ENCODE measurements around the gene ZNF575.

ZNF575 gene

DNA sequence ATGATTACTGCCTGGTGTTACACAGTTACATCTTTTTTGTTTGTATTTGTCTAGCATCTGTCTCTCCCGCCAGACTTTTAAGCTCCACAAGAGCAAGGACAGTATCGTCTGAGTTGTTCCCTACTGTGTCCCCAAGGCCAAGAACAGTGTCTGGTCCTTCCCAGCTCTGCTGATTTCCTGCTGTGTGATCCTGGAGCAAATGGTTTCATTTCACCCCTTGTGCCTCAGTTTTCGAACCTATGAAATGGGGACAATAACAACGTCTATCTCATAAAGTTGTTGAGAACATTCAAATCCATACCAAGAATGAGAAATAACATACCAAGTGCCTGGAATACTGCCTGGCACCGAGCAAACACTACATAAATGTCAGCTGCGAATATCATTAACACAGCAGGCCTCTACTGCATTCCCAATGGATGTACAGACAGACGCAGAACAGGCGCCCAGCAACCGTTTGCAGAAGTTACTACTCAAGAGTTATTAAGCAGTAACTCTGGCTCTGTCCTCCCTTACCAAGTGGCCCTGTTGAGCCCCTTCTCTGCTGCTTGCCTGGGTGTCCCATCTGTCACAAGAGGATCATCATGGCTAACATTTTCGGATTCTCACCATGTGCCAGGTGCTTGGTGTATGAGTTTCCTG, 30.9 kb downstream of the ZNF575 start:
- TF ChIP-seq GATA3 (IDR thresholded peaks at IDR 0.05; ENCODE audit: low read depth, low read length) (no peak), GATA2 (IDR thresholded peaks at IDR 0.05; ENCODE audit: low read depth, low read length) (no peak)

DNA sequence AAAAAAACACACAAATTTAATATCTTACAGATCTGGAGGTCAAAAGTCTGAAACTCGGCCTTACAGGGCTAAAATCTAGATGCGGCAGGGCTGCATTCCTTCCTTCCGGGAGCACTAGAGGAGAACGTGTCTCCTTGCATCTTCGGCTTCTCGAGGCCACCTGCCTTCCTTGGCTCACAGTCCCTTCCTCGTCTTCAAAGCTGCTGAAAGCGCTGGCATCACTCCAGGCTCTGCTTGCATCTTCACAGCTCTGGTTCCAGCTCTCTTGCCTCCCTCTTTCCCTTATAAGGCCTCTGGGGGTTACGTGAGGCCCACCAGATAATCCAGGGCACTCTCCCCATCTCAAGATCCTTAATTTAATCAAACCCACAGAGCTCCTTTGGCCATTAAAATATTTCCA, 31.8 kb downstream of the ZNF575 start:
- TF ChIP-seq GATA2 (IDR thresholded peaks at IDR 0.05; ENCODE audit: low read depth, low read length) (no peak), GATA3 (IDR thresholded peaks at IDR 0.05; ENCODE audit: low read depth, low read length) (no peak)

DNA sequence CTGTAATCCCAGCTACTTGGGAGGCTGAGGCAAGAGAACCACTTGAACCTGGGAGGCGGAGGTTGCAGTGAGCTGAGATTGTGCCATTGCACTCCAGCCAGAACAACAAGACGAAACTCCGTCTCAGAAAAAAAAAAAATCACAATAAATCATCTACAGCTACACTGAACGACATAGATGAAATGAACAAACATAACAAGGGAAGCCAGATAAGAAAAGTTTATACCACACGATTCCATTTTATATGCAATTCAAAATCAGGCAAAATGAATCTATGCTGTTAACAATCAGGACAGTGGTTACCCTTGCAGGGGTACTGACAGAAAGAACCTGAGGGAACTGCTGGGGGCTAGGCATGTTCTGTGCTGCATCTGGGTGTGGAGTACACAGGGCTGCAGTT, 36.7 kb downstream of the ZNF575 start:
- TF ChIP-seq GATA2 (IDR thresholded peaks at IDR 0.05; ENCODE audit: low read depth, low read length) (no peak), GATA3 (IDR thresholded peaks at IDR 0.05; ENCODE audit: low read depth, low read length) (no peak)

DNA sequence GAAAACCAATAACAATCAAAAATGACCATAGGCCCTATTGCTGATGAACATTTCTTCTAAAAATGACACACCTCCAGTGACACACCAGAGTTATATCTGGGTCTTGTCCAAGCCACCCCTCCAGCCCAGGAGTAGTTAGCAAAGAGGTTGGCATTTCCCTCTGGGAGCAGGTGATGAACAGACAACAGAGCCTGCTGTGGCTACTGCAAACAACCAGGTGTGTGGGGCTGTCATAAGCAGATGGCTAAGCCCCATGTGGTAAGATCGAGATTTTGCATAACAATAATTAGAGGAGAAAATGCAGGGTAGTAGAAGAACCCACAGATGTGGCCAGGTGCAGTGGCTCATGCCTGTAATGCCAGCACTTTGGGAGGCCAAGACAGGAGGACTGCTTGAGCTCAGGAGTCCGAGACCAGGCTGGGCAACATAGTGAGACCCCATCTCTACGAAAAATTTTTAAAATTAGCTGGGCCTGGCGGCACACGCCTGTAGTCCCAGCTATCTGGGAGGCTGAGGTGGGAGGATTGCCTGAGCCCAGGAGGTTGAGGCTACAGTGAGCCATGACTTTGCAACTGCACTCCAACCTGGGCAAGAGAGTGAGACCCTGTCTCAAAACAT, 37.3 kb downstream of the ZNF575 start:
- no peak for TF ChIP-seq GATA2 (IDR thresholded peaks at IDR 0.05; ENCODE audit: low read depth, low read length)
- no peak for TF ChIP-seq GATA3 (IDR thresholded peaks at IDR 0.05; ENCODE audit: low read depth, low read length)

DNA sequence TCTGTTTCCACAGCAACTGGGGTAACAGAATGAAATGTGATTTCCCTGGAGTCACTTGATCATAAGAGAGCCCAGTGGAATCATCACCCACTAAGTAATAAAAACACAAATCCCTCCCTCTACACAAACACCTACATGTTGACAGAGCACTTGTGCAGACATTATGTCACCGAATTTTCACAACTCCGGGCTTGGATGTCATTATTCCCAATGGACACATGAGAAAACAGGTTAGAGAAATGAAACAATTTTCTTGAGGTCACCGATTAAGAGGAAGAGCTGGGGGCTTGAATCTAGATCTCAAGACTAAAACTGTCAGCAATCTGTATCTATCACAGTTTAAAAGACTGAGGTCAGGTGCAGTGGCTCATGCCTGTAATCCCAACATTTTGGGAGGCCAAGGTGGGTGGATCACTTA, 39.2 kb downstream of the ZNF575 start:
- TF ChIP-seq GATA3 (IDR thresholded peaks at IDR 0.05; ENCODE audit: low read depth, low read length), result no peak
- TF ChIP-seq GATA2 (IDR thresholded peaks at IDR 0.05; ENCODE audit: low read depth, low read length), result no peak

DNA sequence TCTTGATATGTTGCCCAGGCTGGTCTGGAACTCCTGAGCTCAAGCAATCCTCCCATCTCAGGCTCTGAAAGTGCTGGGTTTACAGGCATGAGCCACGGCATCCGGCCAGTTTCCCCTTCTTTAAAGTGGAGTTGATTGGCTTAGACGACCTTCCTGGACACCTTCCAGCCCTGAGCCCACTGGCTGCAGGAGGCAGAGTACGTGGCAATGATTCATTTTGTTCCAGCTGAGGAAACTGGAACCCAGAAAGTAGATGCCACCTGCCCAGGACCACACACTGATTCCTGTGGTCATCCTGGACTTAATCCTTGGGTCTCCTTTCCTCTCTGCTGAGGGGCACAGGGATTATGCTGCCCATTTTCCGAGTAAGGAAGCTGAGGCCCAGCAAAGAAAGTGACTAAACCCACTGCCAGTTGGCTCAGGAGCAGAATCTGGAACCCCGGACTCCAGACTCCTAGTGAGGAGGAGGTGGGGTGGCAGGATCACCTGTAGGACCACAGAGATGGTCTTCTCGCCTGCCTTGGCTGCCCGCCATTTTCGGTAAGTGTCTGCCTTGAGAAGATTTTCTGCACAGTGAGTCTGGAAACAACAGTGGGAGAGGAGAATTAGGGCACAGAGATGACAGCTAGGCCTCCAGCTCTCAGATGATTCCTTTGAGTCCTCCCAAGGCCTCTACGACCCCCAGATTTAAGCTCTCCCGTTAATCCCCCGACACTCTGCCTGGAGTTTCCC, 41.6 kb downstream of the ZNF575 start:
- no peak for TF ChIP-seq GATA3 (IDR thresholded peaks at IDR 0.05; ENCODE audit: low read depth, low read length)
- no peak for TF ChIP-seq GATA2 (IDR thresholded peaks at IDR 0.05; ENCODE audit: low read depth, low read length)

DNA sequence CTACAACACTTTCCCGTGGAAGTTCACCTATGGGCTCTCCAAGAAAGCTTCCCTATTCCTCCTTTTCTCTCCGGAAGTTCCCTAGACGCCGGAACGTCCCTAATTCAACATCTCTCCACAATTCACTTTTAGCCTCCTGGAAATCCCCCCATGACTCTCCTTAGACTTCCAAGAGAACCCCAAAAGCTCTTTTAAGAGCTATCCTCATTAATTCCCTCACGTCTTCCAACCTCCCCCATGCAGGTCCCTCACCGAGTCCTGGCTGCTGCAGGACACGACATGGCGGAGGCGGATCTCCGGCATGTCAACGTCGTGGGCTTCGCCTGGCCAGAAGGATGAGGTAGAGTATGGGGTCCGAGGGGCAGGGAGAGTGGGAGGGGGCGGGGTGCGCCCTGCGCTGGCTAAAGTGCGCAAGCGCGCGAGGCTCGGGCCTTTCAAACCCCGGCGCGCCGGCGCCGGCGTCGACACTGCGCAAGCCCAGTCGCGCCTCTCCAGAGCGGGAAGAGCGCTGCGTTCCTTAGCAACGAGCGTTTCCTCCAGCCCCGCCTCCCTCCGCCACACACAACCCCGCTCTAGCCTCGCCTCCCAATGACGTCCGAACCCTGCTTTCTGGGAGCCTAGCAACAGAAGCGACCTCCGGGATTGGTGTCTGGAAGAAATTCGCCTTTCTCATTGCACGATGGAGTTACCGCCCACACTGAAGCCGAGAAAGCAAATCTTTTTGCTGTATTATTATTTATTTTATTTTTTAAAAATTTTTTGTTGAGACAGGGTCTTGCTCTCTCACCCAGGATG, 42.4 kb downstream of the ZNF575 start, which contains the start of the genes PINLYP and XRCC1:
TSS of gene PINLYP (plus strand) at position 646 of the 795 bp plus-strand sequence. CDS start 1,391 bp downstream, outside the sequence.
TSS of gene XRCC1 (minus strand) at position 372 of the 795 bp plus-strand sequence. CDS start at position 303, 69 bp downstream.
- no peak for TF ChIP-seq GATA3 (IDR thresholded peaks at IDR 0.05; ENCODE audit: low read depth, low read length)
- TF ChIP-seq GATA2 (IDR thresholded peaks at IDR 0.05; ENCODE audit: low read depth, low read length), result no peak

DNA sequence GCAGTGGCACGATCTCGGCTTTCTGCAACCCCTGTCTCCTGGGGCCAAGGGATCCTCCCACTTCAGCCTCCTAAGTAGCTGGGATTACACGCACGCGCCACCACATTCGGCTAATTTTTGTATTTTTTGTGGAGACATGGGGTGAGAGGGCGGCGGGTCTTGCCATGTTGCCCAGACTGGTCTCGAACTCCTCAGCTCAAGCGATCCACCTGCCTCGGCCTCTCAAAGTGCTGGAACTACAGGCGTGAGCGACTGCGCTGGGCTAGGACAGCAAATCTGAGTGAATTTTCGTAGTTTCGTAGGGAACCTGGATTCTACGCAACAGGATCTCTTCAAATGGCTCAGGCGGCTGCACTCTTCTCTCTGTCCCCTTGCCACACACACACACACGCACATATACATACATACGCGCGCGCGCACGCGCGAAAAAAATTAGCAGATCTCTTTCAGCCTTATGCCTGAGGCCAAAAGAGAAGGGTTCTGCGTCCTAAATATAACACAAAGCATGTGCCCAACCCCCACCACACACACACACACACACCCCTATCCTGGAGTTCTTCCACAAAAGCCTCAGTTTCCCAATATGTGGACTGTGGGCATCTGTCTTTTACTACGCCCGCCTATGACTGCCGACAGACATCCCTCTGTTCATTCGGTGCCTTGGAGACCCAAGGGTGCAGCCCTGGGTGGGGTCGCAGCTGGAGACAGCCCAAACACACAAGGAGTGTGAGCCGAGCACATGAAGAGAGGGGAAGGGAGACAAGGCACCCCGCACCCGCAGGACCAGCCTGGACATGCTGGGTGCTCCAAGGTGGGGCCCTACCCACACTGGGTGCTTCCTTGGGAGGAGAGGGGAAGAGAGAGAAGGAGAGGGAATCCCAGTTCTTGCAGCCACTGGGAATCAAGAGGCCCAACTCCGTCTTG, 43.2 kb downstream of the ZNF575 start:
- TF ChIP-seq GATA2 (IDR thresholded peaks at IDR 0.05; ENCODE audit: low read depth, low read length) (no peak), GATA3 (IDR thresholded peaks at IDR 0.05; ENCODE audit: low read depth, low read length) (no peak)

DNA sequence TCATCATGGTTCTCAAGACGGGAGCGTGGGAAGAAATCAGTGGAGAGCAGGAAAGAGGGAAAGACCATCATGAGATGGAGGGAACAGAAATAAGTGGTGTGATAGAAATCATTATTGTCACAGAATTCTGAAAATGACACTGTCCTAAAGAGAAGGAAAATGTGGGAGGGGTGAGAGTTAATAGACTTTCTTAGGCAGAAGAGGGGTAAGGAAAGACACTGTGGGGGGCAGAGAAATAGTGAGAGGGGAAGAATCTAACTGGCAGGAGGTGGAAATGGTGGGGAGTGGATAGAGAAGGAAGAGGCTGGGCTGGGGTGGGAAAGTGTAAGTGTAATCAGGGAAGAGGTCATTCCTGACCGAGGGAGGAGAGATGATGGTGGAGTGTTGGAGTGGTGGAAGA, 45.8 kb downstream of the ZNF575 start:
- no peak for TF ChIP-seq GATA2 (IDR thresholded peaks at IDR 0.05; ENCODE audit: low read depth, low read length)
- TF ChIP-seq GATA3 (IDR thresholded peaks at IDR 0.05; ENCODE audit: low read depth, low read length), result no peak

DNA sequence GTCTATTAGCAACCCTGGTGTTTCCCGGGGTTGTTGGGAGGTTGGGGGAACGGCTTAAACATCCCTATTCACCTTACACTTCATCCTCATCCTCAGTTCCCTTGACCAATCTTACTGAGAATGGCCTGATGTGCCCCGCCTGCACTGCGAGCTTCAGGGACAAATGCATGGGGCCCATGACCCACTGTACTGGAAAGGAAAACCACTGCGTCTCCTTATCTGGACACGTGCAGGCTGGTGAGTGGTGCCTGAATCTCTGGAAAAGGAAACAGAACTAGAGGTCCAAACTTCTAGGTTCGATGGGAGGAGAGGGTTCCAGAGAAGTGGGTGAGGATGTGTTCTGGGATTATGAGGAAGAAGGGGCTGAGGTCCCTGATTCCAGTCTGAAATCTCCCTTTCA, 48.5 kb downstream of the ZNF575 start:
- TF ChIP-seq GATA3 (IDR thresholded peaks at IDR 0.05; ENCODE audit: low read depth, low read length) (no peak), GATA2 (IDR thresholded peaks at IDR 0.05; ENCODE audit: low read depth, low read length) (no peak)

DNA sequence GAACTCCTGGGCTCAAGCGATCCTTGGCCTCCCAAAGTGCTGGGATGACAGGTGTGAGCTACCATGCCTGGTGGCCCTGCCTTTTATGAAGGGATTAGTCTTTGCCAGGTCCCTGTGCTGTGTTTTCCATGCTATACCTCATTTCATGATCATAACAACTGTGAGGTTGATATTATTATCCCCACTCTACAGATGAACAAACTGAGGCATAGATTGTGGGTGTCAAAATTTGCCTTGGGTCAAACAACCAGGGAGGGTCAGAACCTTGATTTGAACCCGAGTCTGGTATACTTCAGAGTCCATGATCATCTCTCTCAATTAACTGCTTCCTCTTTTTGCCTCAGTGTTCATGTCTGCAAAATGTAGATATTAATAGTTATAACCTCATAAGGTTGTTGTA, 49.5 kb downstream of the ZNF575 start:
- TF ChIP-seq GATA3 (IDR thresholded peaks at IDR 0.05; ENCODE audit: low read depth, low read length), result no peak
- TF ChIP-seq GATA2 (IDR thresholded peaks at IDR 0.05; ENCODE audit: low read depth, low read length), result no peak

DNA sequence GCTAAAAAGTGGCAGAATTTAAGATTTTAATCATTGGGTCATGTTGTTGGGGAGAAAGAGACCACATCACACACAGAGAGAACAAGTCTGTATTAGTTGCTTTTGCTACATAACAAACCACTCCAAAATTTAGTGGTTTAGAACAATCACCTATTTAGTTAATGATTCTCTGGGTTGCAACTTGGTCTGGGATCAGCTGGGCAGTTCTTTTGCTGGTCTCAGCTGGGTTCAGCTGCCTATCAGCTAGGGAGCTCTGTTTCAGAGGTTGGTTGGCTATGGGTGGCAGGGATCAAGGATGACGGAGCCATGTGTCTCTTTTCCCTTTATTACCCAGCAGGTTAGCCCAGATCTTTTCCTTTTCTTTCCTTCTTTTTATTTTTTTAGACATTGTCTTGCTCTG, 51.5 kb downstream of the ZNF575 start:
- TF ChIP-seq GATA3 (IDR thresholded peaks at IDR 0.05; ENCODE audit: low read depth, low read length) (no peak), GATA2 (IDR thresholded peaks at IDR 0.05; ENCODE audit: low read depth, low read length) (no peak)
